IPS-18a (cell line): Measurements from ENCODE around the gene VAC14.

Experiments
- H3K27ac ChIP-seq: one replicate; pipeline ENCODE4 v1.5.1; 2013; ENCODE audit warnings: low read length
- H3K27me3 ChIP-seq: one replicate; pipeline ENCODE4 v1.6.1; 2013; ENCODE audit warnings: mild to moderate bottlenecking, low read length; ENCODE audit not compliant: control insufficient read depth, insufficient read depth
- H3K36me3 ChIP-seq: one replicate; pipeline ENCODE4 v1.6.1; 2013; ENCODE audit warnings: low read depth, low read length; ENCODE audit not compliant: control insufficient read depth
- H3K4me1 ChIP-seq: one replicate; pipeline ENCODE4 v1.6.1; 2013; ENCODE audit warnings: low read depth, low read length; ENCODE audit not compliant: control insufficient read depth
- H3K4me3 ChIP-seq: one replicate; pipeline ENCODE4 v1.5.1; 2013; ENCODE audit warnings: low read length
- H3K9ac ChIP-seq: one replicate; pipeline ENCODE4 v1.6.1; 2013; ENCODE audit warnings: mild to moderate bottlenecking, low read length, moderate library complexity
- H3K9me3 ChIP-seq: one replicate; pipeline ENCODE4 v1.6.1; 2013; ENCODE audit warnings: low read depth, low read length; ENCODE audit not compliant: control insufficient read depth

Gene VAC14

DNA sequence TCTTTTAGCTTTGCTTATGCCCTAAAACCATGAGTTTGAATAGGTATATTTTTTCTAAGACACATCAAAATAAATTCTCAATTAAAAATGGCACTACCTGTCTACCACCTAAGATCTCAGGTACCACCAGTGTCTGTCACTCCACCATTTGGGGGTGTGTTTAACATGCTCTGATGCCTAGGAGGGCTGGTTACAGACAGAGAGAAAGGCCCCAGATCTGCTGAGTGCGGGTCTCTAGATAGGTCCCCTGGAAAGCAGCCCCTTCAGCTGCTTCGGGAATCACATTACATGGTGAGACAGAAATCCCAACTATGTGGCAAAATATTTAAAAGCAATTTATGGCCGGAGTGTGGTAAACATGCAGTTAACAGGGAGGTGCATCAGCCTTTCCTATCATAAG, 653 bp upstream of the VAC14 start:
- Histone ChIP-seq H3K27me3 (peaks cover 22% of the 10 kb centered on the region), H3K9ac (no peak overlapping the region), H3K4me1 (no peaks in the 10 kb centered on the region), H3K9me3 (no peaks in the 10 kb centered on the region), H3K27ac (no peak overlapping the region), H3K4me3 (peak overlapping the region; percentile 85), H3K36me3 (peaks cover 4% of the 10 kb centered on the region)

- Histone ChIP-seq H3K4me1 (no peaks in the 10 kb centered on the region), H3K9ac (peak overlapping the region; percentile 84), H3K27ac (no peak overlapping the region), H3K27me3 (peaks cover 22% of the 10 kb centered on the region), H3K4me3 (peak overlapping the region; percentile 85), H3K9me3 (no peaks in the 10 kb centered on the region), H3K36me3 (peaks cover 4% of the 10 kb centered on the region)
Measured at GRCh38 chr16:70800311-70800710, 647 bp downstream of the VAC14 start.

GRCh38 chr16:70796301-70796700, 4.7 kb downstream of the VAC14 start:
- Histone ChIP-seq H3K9me3 (no peaks in the 10 kb centered on the region), H3K9ac (no peak overlapping the region), H3K36me3 (peaks cover 4% of the 10 kb centered on the region), H3K4me1 (no peaks in the 10 kb centered on the region), H3K27ac (no peak overlapping the region), H3K27me3 (no peaks in the 10 kb centered on the region), H3K4me3 (no peak overlapping the region)

- no peak overlapping the region for H3K27ac ChIP-seq
- H3K4me3 ChIP-seq = no peak overlapping the region
- H3K9me3 ChIP-seq = no peaks in the 10 kb centered on the region
- H3K36me3 ChIP-seq = peaks cover 4% of the 10 kb centered on the region
- no peaks in the 10 kb centered on the region for H3K27me3 ChIP-seq
- no peak overlapping the region for H3K9ac ChIP-seq
- no peaks in the 10 kb centered on the region for H3K4me1 ChIP-seq
Measured at GRCh38 chr16:70795296-70795912, 5.6 kb downstream of the VAC14 start.

DNA sequence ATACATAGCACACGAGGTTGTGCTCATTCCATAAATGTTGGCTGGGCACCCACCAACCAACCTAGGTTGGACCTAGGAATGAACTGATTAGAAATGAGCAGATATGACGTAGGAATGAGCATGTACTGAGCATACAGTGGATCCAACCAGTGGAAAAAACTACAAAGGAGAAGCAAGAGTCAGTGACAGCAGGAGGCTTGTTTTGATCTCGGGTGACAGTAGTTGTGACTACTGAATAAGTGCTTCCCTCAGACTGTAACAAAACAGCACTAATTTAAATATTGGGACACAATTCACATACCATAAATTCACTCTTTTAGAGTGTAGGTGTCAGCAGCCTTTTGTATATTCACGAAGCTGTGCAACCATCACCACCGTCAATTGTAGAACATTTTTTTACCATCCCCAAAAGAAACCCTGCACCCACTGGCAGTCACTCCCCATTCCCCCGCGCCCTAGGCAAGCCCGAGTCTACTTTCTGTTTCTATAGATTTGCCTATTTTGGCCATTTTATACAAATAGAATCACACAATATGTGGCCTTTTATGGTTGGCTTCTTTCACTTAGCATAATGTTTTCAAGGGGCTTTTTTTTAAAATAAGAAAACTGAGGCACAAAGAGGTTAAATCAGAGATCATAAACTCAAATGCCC, 7.0 kb downstream of the VAC14 start:
- Histone ChIP-seq H3K9ac (no peak overlapping the region), H3K4me1 (no peaks in the 10 kb centered on the region), H3K27me3 (no peaks in the 10 kb centered on the region), H3K27ac (no peak overlapping the region), H3K4me3 (no peak overlapping the region), H3K9me3 (no peaks in the 10 kb centered on the region), H3K36me3 (peaks cover 4% of the 10 kb centered on the region)

DNA sequence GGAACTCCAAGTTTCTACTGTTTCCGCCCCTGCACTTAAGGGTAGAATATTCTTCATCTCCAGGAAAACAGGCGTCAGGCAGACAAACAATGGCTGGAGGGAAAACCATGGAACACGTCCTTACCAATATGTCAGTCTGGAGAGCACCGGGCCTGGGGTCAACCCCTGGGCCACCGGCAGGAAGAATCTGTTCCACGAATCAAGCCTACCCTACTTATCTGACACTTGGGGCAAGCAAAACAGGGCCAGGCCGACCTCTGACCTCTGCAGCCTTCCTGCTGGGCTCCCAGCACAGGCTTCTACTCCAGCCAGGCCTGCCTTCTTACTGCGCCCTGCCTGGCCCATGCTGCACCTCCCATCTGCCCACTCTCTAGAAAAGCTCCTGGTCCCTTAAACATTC, 10.1 kb downstream of the VAC14 start:
- Histone ChIP-seq H3K9ac (no peak overlapping the region), H3K27ac (no peak overlapping the region), H3K27me3 (no peaks in the 10 kb centered on the region), H3K9me3 (no peaks in the 10 kb centered on the region), H3K36me3 (peaks cover 7% of the 10 kb centered on the region), H3K4me3 (no peak overlapping the region), H3K4me1 (no peaks in the 10 kb centered on the region)

GRCh38 chr16:70789595-70790447, 11.1 kb downstream of the VAC14 start:
- Histone ChIP-seq H3K36me3 (peaks cover 10% of the 10 kb centered on the region), H3K27ac (no peak overlapping the region), H3K27me3 (no peaks in the 10 kb centered on the region), H3K9me3 (no peaks in the 10 kb centered on the region), H3K9ac (no peak overlapping the region), H3K4me3 (no peak overlapping the region), H3K4me1 (no peaks in the 10 kb centered on the region)

DNA sequence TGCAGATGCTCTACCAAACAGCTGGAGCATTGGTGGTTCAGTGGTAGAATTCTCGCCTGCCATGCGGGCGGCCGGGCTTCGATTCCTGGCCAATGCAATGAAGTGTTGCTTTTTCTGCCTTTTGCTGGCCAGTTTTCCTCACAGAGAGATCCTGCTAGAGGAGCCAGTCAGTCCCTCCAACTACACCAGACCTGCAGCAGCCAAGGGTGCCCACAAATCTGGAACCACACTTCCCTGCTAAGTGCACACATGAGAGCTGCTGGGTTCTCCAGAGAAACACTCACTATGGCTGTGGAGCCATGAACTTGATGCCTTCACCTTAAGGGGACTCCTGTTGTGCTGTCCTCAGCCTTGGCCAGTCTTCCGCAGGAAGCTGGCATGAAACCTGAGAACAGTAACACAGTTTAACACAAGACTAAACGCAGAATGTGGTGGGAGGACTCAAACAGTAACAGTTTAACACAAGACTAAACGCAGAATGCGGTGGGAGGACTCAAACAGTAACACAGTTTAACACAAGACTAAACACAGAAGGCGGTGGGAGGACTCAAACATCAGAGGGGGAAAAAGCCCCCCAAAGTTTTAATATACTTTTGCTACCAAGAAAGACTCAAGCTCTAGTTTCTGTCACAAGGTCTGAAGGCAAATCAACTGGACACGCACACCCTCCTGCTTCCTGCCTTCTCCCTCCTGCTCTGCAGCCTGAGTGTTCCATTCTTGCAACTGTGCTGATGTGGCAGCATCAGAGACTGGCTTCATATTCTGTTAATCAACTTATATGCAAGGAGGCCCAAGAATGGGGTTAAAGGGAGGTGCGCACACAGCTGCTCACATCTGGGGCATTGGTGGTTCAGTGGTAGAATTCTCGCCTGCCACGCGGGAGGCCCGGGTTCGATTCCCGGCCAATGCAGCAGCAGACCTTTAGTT, 12.0 kb downstream of the VAC14 start:
- H3K4me3 ChIP-seq = no peak overlapping the region
- H3K27ac ChIP-seq = no peak overlapping the region

DNA sequence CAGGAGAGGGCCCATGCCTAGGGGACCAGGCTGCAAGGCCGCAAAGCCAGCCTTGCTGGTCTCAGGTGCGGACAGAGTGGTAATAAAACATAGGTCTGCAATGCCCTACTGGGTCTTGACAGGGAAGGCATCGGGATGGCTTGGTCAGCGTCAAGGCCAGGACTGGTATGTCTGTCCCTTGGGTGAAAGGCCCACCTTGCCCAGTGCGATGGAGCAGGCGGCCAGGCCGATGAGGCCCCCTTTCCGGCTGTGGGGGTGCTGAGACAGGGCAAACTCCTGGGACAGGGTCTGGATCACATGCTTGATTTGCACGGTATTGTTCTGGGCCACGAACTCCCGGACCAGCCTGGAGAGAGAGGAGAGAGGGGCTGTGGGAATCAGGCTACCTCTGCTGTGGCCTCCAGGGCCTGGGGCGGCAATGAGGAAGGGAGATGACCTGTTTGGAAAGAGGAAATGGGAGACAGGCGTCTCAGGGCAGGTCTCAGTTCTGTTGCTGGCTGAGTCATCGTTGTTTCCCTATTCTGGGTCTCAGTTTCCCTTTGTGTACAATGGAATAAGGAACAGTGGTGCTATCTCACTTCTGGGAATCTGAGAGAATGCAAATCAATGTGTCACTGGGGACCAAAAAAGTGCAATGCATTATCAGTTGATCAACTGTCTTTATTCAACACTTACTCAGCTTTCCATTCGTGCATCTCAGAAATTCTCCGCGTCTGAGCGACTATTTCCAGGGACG, 14.8 kb downstream of the VAC14 start:
- Histone ChIP-seq H3K9me3 (no peaks in the 10 kb centered on the region), H3K9ac (no peak overlapping the region), H3K27ac (no peak overlapping the region), H3K36me3 (peaks cover 43% of the 10 kb centered on the region), H3K27me3 (no peaks in the 10 kb centered on the region), H3K4me1 (no peaks in the 10 kb centered on the region), H3K4me3 (no peak overlapping the region)

More for the DNA sequence above, 12.0 kb downstream of the VAC14 start:
- no peak overlapping the region for H3K9ac ChIP-seq
- H3K9me3 ChIP-seq = no peaks in the 10 kb centered on the region
- no peaks in the 10 kb centered on the region for H3K27me3 ChIP-seq
- H3K4me1 ChIP-seq = no peaks in the 10 kb centered on the region
- peaks cover 17% of the 10 kb centered on the region for H3K36me3 ChIP-seq

- Histone ChIP-seq H3K36me3 (peaks cover 53% of the 10 kb centered on the region), H3K27ac (no peak overlapping the region)
Measured at GRCh38 chr16:70784692-70785555, 16.0 kb downstream of the VAC14 start.

More at GRCh38 chr16:70784692-70785555, 16.0 kb downstream of the VAC14 start:
- H3K4me3 ChIP-seq = no peak overlapping the region
- no peaks in the 10 kb centered on the region for H3K27me3 ChIP-seq
- H3K9me3 ChIP-seq = no peaks in the 10 kb centered on the region
- no peaks in the 10 kb centered on the region for H3K4me1 ChIP-seq
- no peak overlapping the region for H3K9ac ChIP-seq
